H9 (cell line): ENCODE measurements around the gene C2CD2. TPM values are rescaled to one million over a fixed set of nuclear protein-coding genes. Genes with fewer than 3 reads are reported as not detected.
"Not testable (repeated sequence)": the region's sequence is repeated elsewhere in the genome, so short reads cannot be mapped to it uniquely, and the experiment has no call there.

ENCODE experiments used
- DNase-seq: peaks from one replicate; pipeline ENCODE4 v3.0.0-alpha.2; 2017
- H2AFZ ChIP-seq: one replicate; pipeline ENCODE4 v1.6.1; 2013; ENCODE audit warnings: mild to moderate bottlenecking, low read length, control low read depth, moderate library complexity
- H2AK5ac ChIP-seq: 2 replicates; pipeline ENCODE4 v1.6.1; 2013; ENCODE audit warnings: low read length, control low read depth, mixed read lengths; ENCODE audit not compliant: insufficient read length
- H2BK120ac ChIP-seq: one replicate; pipeline ENCODE4 v1.6.1; 2013; ENCODE audit warnings: low read depth, mild to moderate bottlenecking, low read length, control low read depth, inconsistent platforms; ENCODE audit not compliant: poor library complexity, severe bottlenecking
- H2BK12ac ChIP-seq: 2 replicates; pipeline ENCODE4 v1.6.1; 2013; ENCODE audit warnings: low read length, control low read depth, mixed read lengths, low read depth; ENCODE audit not compliant: insufficient read length
- H2BK15ac ChIP-seq: 2 replicates; pipeline ENCODE4 v1.6.1; 2013; ENCODE audit warnings: low read depth, low read length, control low read depth
- H2BK20ac ChIP-seq: one replicate; pipeline ENCODE4 v1.6.1; 2013; ENCODE audit warnings: low read depth, mild to moderate bottlenecking, low read length, control low read depth, inconsistent platforms; ENCODE audit not compliant: poor library complexity, severe bottlenecking
- H2BK5ac ChIP-seq: 2 replicates; pipeline ENCODE4 v1.6.1; 2013; ENCODE audit warnings: low read length, control low read depth, mixed read lengths; ENCODE audit not compliant: insufficient read length
- H3K14ac ChIP-seq: 2 replicates; pipeline ENCODE4 v1.6.1; 2013; ENCODE audit warnings: low read length, control low read depth; ENCODE audit not compliant: insufficient read depth
- H3K18ac ChIP-seq: 2 replicates; pipeline ENCODE4 v1.6.1; 2013; ENCODE audit warnings: low read depth, mild to moderate bottlenecking, mixed read lengths, low read length, control low read depth; ENCODE audit not compliant: insufficient read length
- H3K23ac ChIP-seq: 2 replicates; pipeline ENCODE4 v1.6.1; 2013; ENCODE audit warnings: low read length, control low read depth, mixed read lengths, low read depth; ENCODE audit not compliant: insufficient read length
- H3K23me2 ChIP-seq: 2 replicates; pipeline ENCODE4 v1.6.1; 2013; ENCODE audit warnings: low read depth, mild to moderate bottlenecking, mixed read lengths, low read length, control low read depth; ENCODE audit not compliant: insufficient read length, poor library complexity, severe bottlenecking
- H3K27ac ChIP-seq: 2 replicates; pipeline ENCODE4 v1.5.1; 2013; ENCODE audit warnings: low read length, control low read depth, mixed read lengths, low read depth; ENCODE audit not compliant: insufficient read length
- H3K27me3 ChIP-seq: 2 replicates; pipeline ENCODE4 v1.6.1; 2013; ENCODE audit warnings: low read length, control low read depth, inconsistent platforms; ENCODE audit not compliant: insufficient read depth
- H3K4ac ChIP-seq: 2 replicates; pipeline ENCODE4 v1.6.1; 2013; ENCODE audit warnings: low read depth, mild to moderate bottlenecking, control low read depth, inconsistent platforms, low read length, moderate library complexity
- H3K4me1 ChIP-seq: 2 replicates; pipeline ENCODE4 v1.6.1; 2013; ENCODE audit warnings: low read length, control low read depth, inconsistent platforms; ENCODE audit not compliant: insufficient read depth
- H3K4me2 ChIP-seq: 2 replicates; pipeline ENCODE4 v1.6.1; 2013; ENCODE audit warnings: low read length, control low read depth, mixed read lengths; ENCODE audit not compliant: insufficient read length, insufficient read depth
- H3K56ac ChIP-seq: 2 replicates; pipeline ENCODE4 v1.6.1; 2013; ENCODE audit warnings: low read depth, mild to moderate bottlenecking, mixed read lengths, low read length, control low read depth; ENCODE audit not compliant: insufficient read length
- H3K79me1 ChIP-seq: 2 replicates; pipeline ENCODE4 v1.6.1; 2013; ENCODE audit warnings: low read depth, mild to moderate bottlenecking, moderate library complexity, low read length, control low read depth, inconsistent platforms; ENCODE audit not compliant: insufficient read depth, poor library complexity, severe bottlenecking
- H3K79me2 ChIP-seq: 2 replicates; pipeline ENCODE4 v1.6.1; 2013; ENCODE audit warnings: low read length, control low read depth, inconsistent platforms; ENCODE audit not compliant: insufficient read depth
- H3K9ac ChIP-seq: 2 replicates; pipeline ENCODE4 v1.6.1; 2013; ENCODE audit warnings: low read length, control low read depth, mixed read lengths; ENCODE audit not compliant: insufficient read length; ENCODE audit errors: extremely low read depth
- H3K9me3 ChIP-seq: one replicate; pipeline ENCODE4 v1.6.1; 2013; ENCODE audit warnings: low read depth, low read length, inconsistent platforms; ENCODE audit not compliant: control insufficient read depth
- H3T11ph ChIP-seq: one replicate; pipeline ENCODE4 v1.6.1; 2013; ENCODE audit warnings: mild to moderate bottlenecking, low read length, control low read depth, inconsistent platforms
- H4K20me1 ChIP-seq: one replicate; pipeline ENCODE4 v1.6.1; 2013; ENCODE audit not compliant: control insufficient read depth, insufficient read length, insufficient read depth
- H4K5ac ChIP-seq: 2 replicates; pipeline ENCODE4 v1.6.1; 2013; ENCODE audit warnings: low read depth, mild to moderate bottlenecking, mixed read lengths, low read length, control low read depth; ENCODE audit not compliant: insufficient read length
- H4K8ac ChIP-seq: replicated peaks from 2 replicates; pipeline ENCODE4 v1.6.1; 2013; ENCODE audit warnings: low read length, control low read depth, mixed read lengths, low read depth; ENCODE audit not compliant: insufficient read length
- H4K91ac ChIP-seq: 2 replicates; pipeline ENCODE4 v1.6.1; 2013; ENCODE audit warnings: low read depth, mild to moderate bottlenecking, moderate library complexity, mixed read lengths, low read length, control low read depth; ENCODE audit not compliant: insufficient read length
- H3K27ac Mint-ChIP-seq, 3 experiments: 2 replicates in 2 of 3; 3 replicates in 1 of 3; pipeline ENCODE4 v1.8.0; 2020 to 2021; ENCODE audit warnings: mixed read lengths in 3 of 3, mild to moderate bottlenecking in 1 of 3, moderate library complexity in 1 of 3
- H3K27me3 Mint-ChIP-seq: 2 replicates; pipeline ENCODE4 v1.8.0; 2021; ENCODE audit warnings: low read depth, mild to moderate bottlenecking, moderate library complexity, mixed read lengths
- H3K36me3 Mint-ChIP-seq, 3 experiments: 2 replicates in 2 of 3; 3 replicates in 1 of 3; pipeline ENCODE4 v1.8.0; 2020 to 2021; ENCODE audit warnings: low read depth in 3 of 3, mixed read lengths in 3 of 3; ENCODE audit not compliant: insufficient read depth in 1 of 3
- H3K4me1 Mint-ChIP-seq, 2 experiments: 2 replicates each; pipeline ENCODE4 v1.8.0; 2020; ENCODE audit warnings: mixed read lengths in 2 of 2
- H3K4me3 Mint-ChIP-seq, 2 experiments: 2 replicates in 1 of 2; 3 replicates in 1 of 2; pipeline ENCODE4 v1.8.0; 2020 to 2021; ENCODE audit warnings: mild to moderate bottlenecking in 2 of 2, mixed read lengths in 2 of 2, moderate library complexity in 1 of 2
- H3K9me3 Mint-ChIP-seq, 2 experiments: 2 replicates in 1 of 2; 3 replicates in 1 of 2; pipeline ENCODE4 v1.8.0; 2020; ENCODE audit warnings: mild to moderate bottlenecking in 2 of 2, mixed read lengths in 2 of 2, moderate library complexity in 1 of 2
- WGBS: extraction: QIAGEN DNeasy Blood & Tissue Kit; methylation state at CpG from one replicate; pipeline ENCODE4 v1.1.7; 2013; ENCODE audit warnings: missing lambda C conversion rate, low lambda C conversion rate, mixed read lengths; ENCODE audit not compliant: insufficient read length; ENCODE audit errors: extremely low coverage; 5-methylcytosine and 5-hydroxymethylcytosine counted together
- total RNA-seq: library from RNA; stranded (reverse); gene quantifications from 2 replicates; pipeline ENCODE4 v1.2.1, GENCODE V29; 2021
- TF ChIP-seq, protein P1 (sequence below): fragments of 200-600 bp; sonication (generic); conservative IDR thresholded peaks from 3 replicates; pipeline ENCODE4 v1.8.0; 2021; ENCODE audit warnings: antibody characterized with exemption, mild to moderate bottlenecking

The C2CD2 gene
- total RNA-seq, 1 experiment from 2014 or later: 14.6 TPM

DNA sequence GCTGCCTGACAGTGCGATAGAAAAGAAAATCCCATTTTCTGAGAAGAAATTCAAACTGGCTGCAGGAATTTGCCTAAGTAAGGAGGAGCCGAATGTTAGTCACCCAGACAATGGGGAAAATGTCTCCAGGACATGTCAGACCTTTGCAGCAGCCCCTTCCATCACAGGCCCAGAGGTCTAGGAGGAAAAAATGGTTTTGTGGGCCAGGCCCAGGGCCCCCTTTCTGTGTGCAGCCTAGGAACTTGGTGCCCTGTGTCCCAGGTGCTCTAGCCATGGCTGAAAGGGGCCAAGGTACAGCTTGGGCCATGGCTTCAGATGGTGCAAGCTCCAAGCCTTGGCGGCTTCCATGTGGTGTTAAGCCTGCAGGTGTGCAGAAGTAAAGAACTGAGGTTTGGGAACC is 41.8 kb upstream of the C2CD2 start:
- no peaks in the 10 kb centered on the region for H3K4me1 ChIP-seq
- Mint-ChIP-seq H3K36me3 (peaks cover 74 to 90% (median 83%) of the 10 kb centered on the region in 3 experiments), H3K27ac (no peak overlapping the region), H3K27me3 (no peaks in the 10 kb centered on the region), H3K4me1 (no peaks in the 10 kb centered on the region), H3K9me3 (peaks cover 20 to 30% of the 10 kb centered on the region in 2 experiments), H3K4me3 (no peak overlapping the region)
- no peak overlapping the region for H4K5ac ChIP-seq
- H3T11ph ChIP-seq: no peak overlapping the region
- H2BK5ac ChIP-seq: no peak overlapping the region
- DNase-seq: no peak
- H3K4me2 ChIP-seq: no peak overlapping the region
- no peak overlapping the region for H3K56ac ChIP-seq
- H3K23ac ChIP-seq: no peak overlapping the region
- no peak overlapping the region for H2BK20ac ChIP-seq
- no peak overlapping the region for H3K18ac ChIP-seq
- H3K9ac ChIP-seq: no peak overlapping the region
- H2BK15ac ChIP-seq: no peak overlapping the region
- peaks cover 11% of the 10 kb centered on the region for H3K9me3 ChIP-seq
- no peak overlapping the region for H2AFZ ChIP-seq
- no peak overlapping the region for H3K14ac ChIP-seq
- peaks cover 5% of the 10 kb centered on the region for H3K79me1 ChIP-seq
- H3K4ac ChIP-seq: no peak overlapping the region
- no peak overlapping the region for H2AK5ac ChIP-seq
- no peaks in the 10 kb centered on the region for H4K20me1 ChIP-seq
- no CpG with 5 or more reads among the region's 3 CpGs for WGBS
- no peak overlapping the region for H2BK12ac ChIP-seq
- no peak overlapping the region for H4K8ac ChIP-seq
- H3K79me2 ChIP-seq: no peaks in the 10 kb centered on the region
- TF ChIP-seq, protein P1, sequence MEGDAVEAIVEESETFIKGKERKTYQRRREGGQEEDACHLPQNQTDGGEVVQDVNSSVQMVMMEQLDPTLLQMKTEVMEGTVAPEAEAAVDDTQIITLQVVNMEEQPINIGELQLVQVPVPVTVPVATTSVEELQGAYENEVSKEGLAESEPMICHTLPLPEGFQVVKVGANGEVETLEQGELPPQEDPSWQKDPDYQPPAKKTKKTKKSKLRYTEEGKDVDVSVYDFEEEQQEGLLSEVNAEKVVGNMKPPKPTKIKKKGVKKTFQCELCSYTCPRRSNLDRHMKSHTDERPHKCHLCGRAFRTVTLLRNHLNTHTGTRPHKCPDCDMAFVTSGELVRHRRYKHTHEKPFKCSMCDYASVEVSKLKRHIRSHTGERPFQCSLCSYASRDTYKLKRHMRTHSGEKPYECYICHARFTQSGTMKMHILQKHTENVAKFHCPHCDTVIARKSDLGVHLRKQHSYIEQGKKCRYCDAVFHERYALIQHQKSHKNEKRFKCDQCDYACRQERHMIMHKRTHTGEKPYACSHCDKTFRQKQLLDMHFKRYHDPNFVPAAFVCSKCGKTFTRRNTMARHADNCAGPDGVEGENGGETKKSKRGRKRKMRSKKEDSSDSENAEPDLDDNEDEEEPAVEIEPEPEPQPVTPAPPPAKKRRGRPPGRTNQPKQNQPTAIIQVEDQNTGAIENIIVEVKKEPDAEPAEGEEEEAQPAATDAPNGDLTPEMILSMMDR: no peak
- H3K27me3 ChIP-seq: no peaks in the 10 kb centered on the region
- no peak overlapping the region for H2BK120ac ChIP-seq
- no peaks in the 10 kb centered on the region for H3K23me2 ChIP-seq
- no peak overlapping the region for H4K91ac ChIP-seq
- H3K27ac ChIP-seq: no peak overlapping the region

DNA sequence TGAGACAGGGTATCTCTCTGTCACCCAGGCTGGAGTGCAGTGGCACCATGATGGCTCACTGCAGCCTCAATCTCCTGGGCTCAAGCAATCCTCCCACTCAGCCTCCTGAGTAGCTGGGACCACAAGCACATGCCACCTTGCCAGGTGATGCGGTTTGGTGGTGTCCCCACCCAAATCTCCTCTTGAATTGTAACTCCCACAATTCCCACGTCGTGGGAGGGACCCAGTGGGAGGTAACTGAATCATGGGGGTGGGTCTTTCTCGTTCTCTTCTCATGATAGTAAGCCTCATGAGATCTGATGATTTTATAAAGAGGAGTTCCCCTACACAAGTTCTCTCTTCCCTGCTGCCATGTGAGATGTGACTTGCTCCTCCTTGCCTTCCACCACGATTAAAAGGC is 40.8 kb upstream of the C2CD2 start:
- no CpG with 5 or more reads among the region's 5 CpGs for WGBS
- H2BK15ac ChIP-seq, H3K4me1 Mint-ChIP-seq, H3K9ac ChIP-seq, H4K8ac ChIP-seq, H2BK5ac ChIP-seq, H2AK5ac ChIP-seq, H3K79me2 ChIP-seq, H3K14ac ChIP-seq, H3K4ac ChIP-seq, H3K4me1 ChIP-seq, H3K18ac ChIP-seq, H2AFZ ChIP-seq, H2BK120ac ChIP-seq, H4K5ac ChIP-seq, H4K91ac ChIP-seq, DNase-seq, H3K27me3 Mint-ChIP-seq, H2BK20ac ChIP-seq, H4K20me1 ChIP-seq, H3T11ph ChIP-seq, H2BK12ac ChIP-seq, H3K27me3 ChIP-seq, H3K27ac Mint-ChIP-seq, H3K56ac ChIP-seq, H3K79me1 ChIP-seq, H3K4me3 Mint-ChIP-seq, H3K23me2 ChIP-seq, H3K23ac ChIP-seq, H3K27ac ChIP-seq, H3K4me2 ChIP-seq: not testable (repeated sequence)
- peaks cover 11% of the 10 kb centered on the region for H3K9me3 ChIP-seq
- peaks cover 20 to 30% of the 10 kb centered on the region in 2 experiments for H3K9me3 Mint-ChIP-seq
- peaks cover 74 to 85% (median 80%) of the 10 kb centered on the region in 3 experiments for H3K36me3 Mint-ChIP-seq
